IMR-90 (cell line): Measurements from ENCODE around the gene WDR54. TPM values are rescaled to one million over a fixed set of nuclear protein-coding genes. Genes with fewer than 3 reads are reported as not detected.
A peak's percentile ranks its signal among the peaks of the same experiment; 100 is the strongest.

Experiments used
- ATAC-seq: fragments of 200-7000 bp; cut with Tn5 transposase; 2 replicates; pipeline ENCODE4 v1.9.1; 2020; ENCODE audit warnings: low read depth, mild to moderate bottlenecking, moderate library complexity
- BruUV-seq: library from RNA; stranded (reverse); fragments of 400-500 nt; replicated peaks from 2 replicates; lab custom pipeline; 2021; lab: Mats Ljungman, UMichigan
- CTCF ChIA-PET: fragments of 300-600 bp; formaldehyde crosslinking; extraction: SDS; loops from one replicate; lab custom pipeline; 2021; ENCODE audit warnings: antibody characterized with exemption; lab: Yijun Ruan, JAX
- POLR2A ChIA-PET: fragments of 300-600 bp; sonication (Branson Sonifier 250); formaldehyde crosslinking; loops from one replicate; lab custom pipeline; 2022; ENCODE audit warnings: antibody characterized with exemption; ENCODE audit not compliant: unreplicated experiment; lab: Charles Lee
- DNase-seq: peaks from one replicate; pipeline ENCODE4 v3.0.0; 2013
- H2AFZ ChIP-seq: replicated peaks from 2 replicates; pipeline ENCODE3; 2013; ENCODE audit warnings: low read length, mild to moderate bottlenecking; ENCODE audit not compliant: poor library complexity
- H2AK5ac ChIP-seq: 2 replicates; pipeline ENCODE4 v1.6.1; 2013; ENCODE audit warnings: low read depth, low read length, inconsistent platforms
- H2AK9ac ChIP-seq: replicated peaks from 2 replicates; pipeline ENCODE3; 2013; ENCODE audit warnings: mild to moderate bottlenecking, low read depth, low read length, moderate library complexity; ENCODE audit not compliant: poor library complexity
- H2BK120ac ChIP-seq: 2 replicates; pipeline ENCODE4 v1.6.1; 2013; ENCODE audit warnings: low read depth, low read length, inconsistent platforms
- H2BK15ac ChIP-seq: 3 replicates; pipeline ENCODE4 v1.6.1; 2013; ENCODE audit warnings: low read depth, low read length, inconsistent platforms
- H2BK20ac ChIP-seq: 2 replicates; pipeline ENCODE4 v1.6.1; 2013; ENCODE audit warnings: low read depth, mild to moderate bottlenecking, inconsistent platforms, low read length, moderate library complexity
- H2BK5ac ChIP-seq: 2 replicates; pipeline ENCODE4 v1.6.1; 2013; ENCODE audit warnings: mild to moderate bottlenecking, low read depth, low read length, inconsistent platforms; ENCODE audit not compliant: poor library complexity, severe bottlenecking
- H3K14ac ChIP-seq: replicated peaks from 2 replicates; pipeline ENCODE4 v1.6.1; 2013; ENCODE audit warnings: low read depth, low read length, inconsistent platforms
- H3K18ac ChIP-seq: 2 replicates; pipeline ENCODE4 v1.6.1; 2013; ENCODE audit warnings: low read depth, low read length, control low read depth
- H3K23ac ChIP-seq: 2 replicates; pipeline ENCODE4 v1.6.1; 2013; ENCODE audit warnings: low read depth, low read length, inconsistent platforms
- H3K27ac ChIP-seq: 2 replicates; pipeline ENCODE4 v1.5.1; 2013; ENCODE audit warnings: mild to moderate bottlenecking, control low read depth, low read length; ENCODE audit not compliant: insufficient read depth
- H3K27me3 ChIP-seq: 2 replicates; pipeline ENCODE4 v1.6.1; 2013; ENCODE audit warnings: low read length; ENCODE audit not compliant: control insufficient read depth, insufficient read depth
- H3K36me3 ChIP-seq: 2 replicates; pipeline ENCODE4 v1.6.1; 2013; ENCODE audit warnings: low read length, mixed read lengths; ENCODE audit not compliant: control insufficient read depth, insufficient read depth
- H3K4ac ChIP-seq: 2 replicates; pipeline ENCODE4 v1.6.1; 2013; ENCODE audit warnings: low read depth, low read length, inconsistent platforms
- H3K4me1 ChIP-seq: 2 replicates; pipeline ENCODE4 v1.6.1; 2013; ENCODE audit warnings: low read length, mixed read lengths; ENCODE audit not compliant: control insufficient read depth, insufficient read depth
- H3K4me2 ChIP-seq: 2 replicates; pipeline ENCODE4 v1.6.1; 2013; ENCODE audit warnings: low read depth, mild to moderate bottlenecking, control low read depth, low read length, moderate library complexity
- H3K4me3 ChIP-seq: 2 replicates; pipeline ENCODE4 v1.5.1; 2013; ENCODE audit warnings: low read depth, mild to moderate bottlenecking, control low read depth, low read length, moderate library complexity; ENCODE audit not compliant: insufficient read depth
- H3K56ac ChIP-seq: 2 replicates; pipeline ENCODE4 v1.6.1; 2013; ENCODE audit warnings: low read length, inconsistent platforms; ENCODE audit not compliant: insufficient read depth; ENCODE audit errors: extremely low read depth
- H3K79me1 ChIP-seq, 2 experiments: 2 replicates each; pipeline ENCODE4 v1.6.1; 2013; ENCODE audit warnings: low read length in 2 of 2, inconsistent platforms in 1 of 2, low read depth in 1 of 2
- H3K9ac ChIP-seq: 2 replicates; pipeline ENCODE4 v1.6.1; 2013; ENCODE audit warnings: low read depth, low read length, control low read depth
- H3K9me1 ChIP-seq: 2 replicates; pipeline ENCODE4 v1.6.1; 2013; ENCODE audit warnings: low read length, inconsistent platforms; ENCODE audit not compliant: insufficient read depth
- H3K9me3 ChIP-seq: 2 replicates; pipeline ENCODE4 v1.6.1; 2013; ENCODE audit warnings: low read length; ENCODE audit not compliant: control insufficient read depth, insufficient read depth
- H4K20me1 ChIP-seq: 2 replicates; pipeline ENCODE4 v1.6.1; 2013; ENCODE audit warnings: low read length, inconsistent platforms; ENCODE audit not compliant: insufficient read depth
- H4K5ac ChIP-seq: 2 replicates; pipeline ENCODE4 v1.6.1; 2013; ENCODE audit warnings: mild to moderate bottlenecking, low read depth, low read length, control low read depth
- H4K8ac ChIP-seq, 2 experiments: 2 replicates each; pipeline ENCODE4 v1.6.1; 2013; ENCODE audit warnings: low read depth in 2 of 2, low read length in 2 of 2, control low read depth in 1 of 2, inconsistent platforms in 1 of 2
- H4K91ac ChIP-seq: 2 replicates; pipeline ENCODE4 v1.6.1; 2013; ENCODE audit warnings: low read depth, low read length, inconsistent platforms; ENCODE audit not compliant: insufficient read depth
- CTCF ChIP-seq: conservative IDR thresholded peaks from 2 replicates; pipeline ENCODE4 v1.5.1; 2012; ENCODE audit warnings: mild to moderate bottlenecking, low read depth, low read length, improper control_type of control experiment
- NFE2L2 ChIP-seq: fragments of 150-350 bp; IDR thresholded peaks from 2 replicates; pipeline ENCODE4 v1.6.1; 2016; ENCODE audit warnings: low read depth, mild to moderate bottlenecking, low read length
- WGBS, 2 experiments: methylation state at CpG; one replicate each; pipeline versions ENCODE4 v1.1.5 to v1.1.7; 2013; ENCODE audit warnings: missing lambda C conversion rate in 2 of 2; ENCODE audit not compliant: insufficient read length in 1 of 2; ENCODE audit errors: extremely low coverage in 2 of 2; 5-methylcytosine and 5-hydroxymethylcytosine counted together
- dilution Hi-C: fragments of 300-500 bp; cut with HindIII; formaldehyde crosslinking; loops from one replicate; pipeline ENCODE4 v1.14.3; 2018; ENCODE audit warnings: low sequenced_read_pairs; ENCODE audit not compliant: unreplicated experiment
- in situ Hi-C: fragments of 300-500 bp; cut with MboI; formaldehyde crosslinking; loops from 3 replicates; pipeline ENCODE4 v1.14.3; 2019; ENCODE audit warnings: low sequenced_read_pairs, inconsistent platforms, mixed read lengths
- intact Hi-C: fragments of 100-400 bp; cut with micrococcal nuclease; formaldehyde crosslinking; loops from 2 replicates; pipeline ENCODE4 v1.10.0; 2022
- polyA plus RNA-seq, 3 experiments: library from polyadenylated mRNA; depleted of rRNA; stranded (reverse); fragments of >200 nt; gene quantifications; 2 replicates each; pipeline ENCODE4 v1.2.3, GENCODE V29; 2012; ENCODE audit warnings: low replicate concordance in 1 of 3
- total RNA-seq: library from RNA; depleted of rRNA; stranded (reverse); fragments of >200 nt; gene quantifications from 2 replicates; pipeline ENCODE4 v1.2.3, GENCODE V29; 2012; rRNA removed

WDR54 gene
- total and polyA plus RNA-seq, 2 of the 4 experiments (the other 2 are of a cell fraction): 47.9 to 57.2 TPM

GRCh38 chr2:74474899-74475298 is 53.4 kb downstream of the WDR54 start:
- Histone ChIP-seq H3K23ac (no peak overlapping the region), H2AK9ac (peak overlapping the region; percentile 55), H4K5ac (no peak overlapping the region), H3K27me3 (no peaks in the 10 kb centered on the region), H3K18ac (no peak overlapping the region), H4K20me1 (no peaks in the 10 kb centered on the region), H2AFZ (peak overlapping the region; percentile 11), H3K36me3 (peaks cover 26% of the 10 kb centered on the region), H2BK20ac (no peak overlapping the region), H3K9ac (no peak overlapping the region), H2BK15ac (no peak overlapping the region), H3K4ac (no peak overlapping the region), H3K27ac (no peak overlapping the region), H2AK5ac (no peak overlapping the region), H4K91ac (no peak overlapping the region), H3K79me1 (peaks cover 3 to 48% of the 10 kb centered on the region in 2 experiments; a peak in 3 of 4 replicates), H3K4me2 (no peak overlapping the region), H3K14ac (no peak overlapping the region), H3K4me1 (peaks cover 4% of the 10 kb centered on the region; the same call in 1 of the 2 replicates), H3K9me1 (peaks cover 4% of the 10 kb centered on the region; the same call in 1 of the 2 replicates), H3K4me3 (no peak overlapping the region), H3K9me3 (no peaks in the 10 kb centered on the region), H3K56ac (no peak overlapping the region), H4K8ac (no peak overlapping the region), H2BK5ac (no peak overlapping the region), H2BK120ac (no peak overlapping the region)
- POLR2A ChIA-PET: no interaction called here
- no peak for TF ChIP-seq NFE2L2
- TF ChIP-seq CTCF: peak; percentile 26; the same call in 1 of the 2 replicates
- in situ Hi-C loops (loop anchor here (25.0 kb wide), 1 partner anchor 387 kb away; no protein-coding TSS in a partner anchor), dilution Hi-C loops (no loop called here), intact Hi-C loops (no loop called here)
- no TSS peak for BruUV-seq
- CTCF ChIA-PET: no interaction called here
- WGBS, 2 experiments: 68% methylated on average over 2 of the region's 5 CpGs; no CpG with 5 or more reads in 1 of the 2 experiments
- DNase-seq: no peak
- no peak for ATAC-seq

Other genes starting within 250 kb of the WDR54 start
- gene MOB1A, start 242.9 kb upstream of the WDR54 start, total RNA-seq: 60.8 and 105 TPM in 2 replicates
- 15.4 and 21.0 TPM in 2 replicates for gene MOB1A, start 242.9 kb upstream of the WDR54 start, polyA plus RNA-seq (2012; rRNA removed)
- gene MTHFD2, start 223.1 kb upstream of the WDR54 start, total RNA-seq: 122 and 136 TPM in 2 replicates
- gene MTHFD2, start 223.1 kb upstream of the WDR54 start, polyA plus RNA-seq (2012; rRNA removed): 53.5 and 66.8 TPM in 2 replicates
- 0.18 TPM in 1 of 2 replicates, not detected in the other for gene SLC4A5, start 78.3 kb upstream of the WDR54 start, total RNA-seq
- gene SLC4A5, start 78.3 kb upstream of the WDR54 start, polyA plus RNA-seq (2012; rRNA removed): 0.20 and 0.22 TPM in 2 replicates
- gene DCTN1, start 41.4 kb upstream of the WDR54 start, total RNA-seq: 204 and 229 TPM in 2 replicates
- 136 and 149 TPM in 2 replicates for gene DCTN1, start 41.4 kb upstream of the WDR54 start, polyA plus RNA-seq (2012; rRNA removed)
- gene C2orf81, start 111 bp upstream of the WDR54 start, total RNA-seq: under 0.01 and 0.18 TPM in 2 replicates
- 0.26 and 0.74 TPM in 2 replicates for gene C2orf81, start 111 bp upstream of the WDR54 start, polyA plus RNA-seq (2012; rRNA removed)
- gene RTKN, start 20.2 kb downstream of the WDR54 start, total RNA-seq: 9.4 and 11.1 TPM in 2 replicates
- 19.7 and 22.3 TPM in 2 replicates for gene RTKN, start 20.2 kb downstream of the WDR54 start, polyA plus RNA-seq (2012; rRNA removed)
- gene INO80B, start 33.4 kb downstream of the WDR54 start, total RNA-seq: 4.5 and 5.3 TPM in 2 replicates
- gene INO80B, start 33.4 kb downstream of the WDR54 start, polyA plus RNA-seq (2012; rRNA removed): 9.2 and 10.5 TPM in 2 replicates
- gene WBP1, start 36.7 kb downstream of the WDR54 start, total RNA-seq: 22.2 and 22.9 TPM in 2 replicates
- 78.5 and 89.3 TPM in 2 replicates for gene WBP1, start 36.7 kb downstream of the WDR54 start, polyA plus RNA-seq (2012; rRNA removed)
- 17.8 and 21.0 TPM in 2 replicates for gene MOGS, start 43.7 kb downstream of the WDR54 start, total RNA-seq
- 45.9 and 48.4 TPM in 2 replicates for gene MOGS, start 43.7 kb downstream of the WDR54 start, polyA plus RNA-seq (2012; rRNA removed)
- 5.2 and 6.7 TPM in 2 replicates for gene MRPL53, start 51.0 kb downstream of the WDR54 start, total RNA-seq
- gene MRPL53, start 51.0 kb downstream of the WDR54 start, polyA plus RNA-seq (2012; rRNA removed): 39.0 and 51.9 TPM in 2 replicates
- 6.1 and 8.4 TPM in 2 replicates for gene CCDC142, start 61.3 kb downstream of the WDR54 start, total RNA-seq
- gene CCDC142, start 61.3 kb downstream of the WDR54 start, polyA plus RNA-seq (2012; rRNA removed): 11.1 and 14.0 TPM in 2 replicates
- gene TTC31, start 61.4 kb downstream of the WDR54 start, total RNA-seq: 6.3 and 9.2 TPM in 2 replicates
- gene TTC31, start 61.4 kb downstream of the WDR54 start, polyA plus RNA-seq (2012; rRNA removed): 18.8 and 20.5 TPM in 2 replicates
- 0.18 and 0.56 TPM in 2 replicates for gene LBX2, start 77.9 kb downstream of the WDR54 start, total RNA-seq
- 0.62 and 0.66 TPM in 2 replicates for gene LBX2, start 77.9 kb downstream of the WDR54 start, polyA plus RNA-seq (2012; rRNA removed)
- gene PCGF1, start 86.0 kb downstream of the WDR54 start, total RNA-seq: 29.2 and 31.4 TPM in 2 replicates
- 23.4 and 28.7 TPM in 2 replicates for gene PCGF1, start 86.0 kb downstream of the WDR54 start, polyA plus RNA-seq (2012; rRNA removed)
- not detected in 2 replicates for gene TLX2, start 92.7 kb downstream of the WDR54 start, total RNA-seq
- not detected in 2 replicates for gene TLX2, start 92.7 kb downstream of the WDR54 start, polyA plus RNA-seq (2012; rRNA removed)
- not detected in 2 replicates for gene DQX1, start 104.5 kb downstream of the WDR54 start, total RNA-seq
- gene DQX1, start 104.5 kb downstream of the WDR54 start, polyA plus RNA-seq (2012; rRNA removed): 0.07 and 0.14 TPM in 2 replicates
- 45.8 and 47.5 TPM in 2 replicates for gene AUP1, start 108.0 kb downstream of the WDR54 start, total RNA-seq
- 100.0 and 104 TPM in 2 replicates for gene AUP1, start 108.0 kb downstream of the WDR54 start, polyA plus RNA-seq (2012; rRNA removed)
- gene HTRA2, start 108.2 kb downstream of the WDR54 start, total RNA-seq: 28.1 and 34.2 TPM in 2 replicates
- gene HTRA2, start 108.2 kb downstream of the WDR54 start, polyA plus RNA-seq (2012; rRNA removed): 23.6 and 25.9 TPM in 2 replicates
- gene LOXL3, start 132.2 kb downstream of the WDR54 start, total RNA-seq: 14.2 and 17.9 TPM in 2 replicates
- 21.8 and 23.4 TPM in 2 replicates for gene LOXL3, start 132.2 kb downstream of the WDR54 start, polyA plus RNA-seq (2012; rRNA removed)
- 12.2 and 15.4 TPM in 2 replicates for gene DOK1, start 133.0 kb downstream of the WDR54 start, total RNA-seq
- 17.5 and 17.6 TPM in 2 replicates for gene DOK1, start 133.0 kb downstream of the WDR54 start, polyA plus RNA-seq (2012; rRNA removed)
- not detected in 2 replicates for gene M1AP, start 226.6 kb downstream of the WDR54 start, total RNA-seq
- 0.03 TPM in 1 of 2 replicates, not detected in the other for gene M1AP, start 226.6 kb downstream of the WDR54 start, polyA plus RNA-seq (2012; rRNA removed)
- 3.6 and 4.7 TPM in 2 replicates for gene SEMA4F, start 232.5 kb downstream of the WDR54 start, total RNA-seq
- 7.5 and 7.8 TPM in 2 replicates for gene SEMA4F, start 232.5 kb downstream of the WDR54 start, polyA plus RNA-seq (2012; rRNA removed)